Stimulated activated CD4-positive, alpha-beta T cell treated with anti-CD3 and anti-CD28 coated beads, Interleukin-12 subunit alpha, Interleukin-12 subunit beta, amount 100 ng/mL, for 48 hours (primary cell): ENCODE results near the gene NEK3.
"Not testable (repeated sequence)": the region's sequence is repeated elsewhere in the genome, so short reads cannot be mapped to it uniquely, and the experiment has no call there.

Experiments
- DNase-seq, 3 donors: peaks; one replicate each; pipeline ENCODE4 v3.0.0-alpha.2; 2020; ENCODE audit warnings: low read depth in 2 of 3, low spot score in 1 of 3

Gene NEK3

GRCh38 chr13:52170828-52171391 is 11.5 kb upstream of the NEK3 start:
- DNase-seq, result not testable (repeated sequence)

- DNase-seq, result no peak
These were observed 10.4 kb upstream of the NEK3 start for GRCh38 chr13:52169839-52170238.

- no peak for DNase-seq
These were observed 6.0 kb upstream of the NEK3 start for GRCh38 chr13:52165411-52165810.

GRCh38 chr13:52164989-52165388 is 5.6 kb upstream of the NEK3 start:
- DNase-seq, result no peak

- not testable (repeated sequence) for DNase-seq
These were observed 4.5 kb upstream of the NEK3 start for GRCh38 chr13:52163878-52164277.

GRCh38 chr13:52162279-52163101 is 3.1 kb upstream of the NEK3 start:
- DNase-seq, result no peak

- DNase-seq, result no peak
These were observed 1.8 kb upstream of the NEK3 start for GRCh38 chr13:52161181-52161646.

GRCh38 chr13:52160506-52160905 is 1.1 kb upstream of the NEK3 start:
- no peak for DNase-seq

GRCh38 chr13:52160053-52160452 is 656 bp upstream of the NEK3 start:
- no peak for DNase-seq

GRCh38 chr13:52158629-52159158 is 703 bp downstream of the NEK3 start:
- DNase-seq, result no peak

- DNase-seq, result no peak
These were observed 2.6 kb downstream of the NEK3 start for GRCh38 chr13:52156724-52157261.

GRCh38 chr13:52155177-52155576 is 4.2 kb downstream of the NEK3 start:
- DNase-seq, result no peak

GRCh38 chr13:52147225-52147624 is 12.2 kb downstream of the NEK3 start:
- no peak for DNase-seq

- no peak for DNase-seq
These were observed 18.1 kb downstream of the NEK3 start for GRCh38 chr13:52141299-52141698.

GRCh38 chr13:52137489-52137888 is 21.9 kb downstream of the NEK3 start:
- DNase-seq, result no peak

GRCh38 chr13:52136763-52137162 is 22.6 kb downstream of the NEK3 start:
- no peak for DNase-seq

GRCh38 chr13:52130641-52131040 is 28.8 kb downstream of the NEK3 start:
- no peak for DNase-seq

GRCh38 chr13:52128714-52129700 is 30.4 kb downstream of the NEK3 start, which contains the start of gene NEK5:
Gene NEK5 (minus strand): TSS chr13:52129073. CDS start chr13:52127482, 1,591 bp downstream.
- peak; percentile 21 to 51 (median 24) for DNase-seq

- DNase-seq, result peak; percentile 10 to 65 (median 38)
These were observed 31.4 kb downstream of the NEK3 start for GRCh38 chr13:52127783-52128702.

- no peak for DNase-seq
These were observed 32.0 kb downstream of the NEK3 start for GRCh38 chr13:52127378-52127777.
